Medulla oblongata (tissue), 1 donor: ENCODE measurements around the gene DUSP22.
"Not testable (repeated sequence)": the region's sequence is repeated elsewhere in the genome, so short reads cannot be mapped to it uniquely, and the experiment has no call there.

ENCODE experiments used
- DNase-seq: peaks from one replicate; pipeline ENCODE4 v3.0.0-alpha.2; 2015; ENCODE audit errors: extremely low spot score

Gene DUSP22

DNA sequence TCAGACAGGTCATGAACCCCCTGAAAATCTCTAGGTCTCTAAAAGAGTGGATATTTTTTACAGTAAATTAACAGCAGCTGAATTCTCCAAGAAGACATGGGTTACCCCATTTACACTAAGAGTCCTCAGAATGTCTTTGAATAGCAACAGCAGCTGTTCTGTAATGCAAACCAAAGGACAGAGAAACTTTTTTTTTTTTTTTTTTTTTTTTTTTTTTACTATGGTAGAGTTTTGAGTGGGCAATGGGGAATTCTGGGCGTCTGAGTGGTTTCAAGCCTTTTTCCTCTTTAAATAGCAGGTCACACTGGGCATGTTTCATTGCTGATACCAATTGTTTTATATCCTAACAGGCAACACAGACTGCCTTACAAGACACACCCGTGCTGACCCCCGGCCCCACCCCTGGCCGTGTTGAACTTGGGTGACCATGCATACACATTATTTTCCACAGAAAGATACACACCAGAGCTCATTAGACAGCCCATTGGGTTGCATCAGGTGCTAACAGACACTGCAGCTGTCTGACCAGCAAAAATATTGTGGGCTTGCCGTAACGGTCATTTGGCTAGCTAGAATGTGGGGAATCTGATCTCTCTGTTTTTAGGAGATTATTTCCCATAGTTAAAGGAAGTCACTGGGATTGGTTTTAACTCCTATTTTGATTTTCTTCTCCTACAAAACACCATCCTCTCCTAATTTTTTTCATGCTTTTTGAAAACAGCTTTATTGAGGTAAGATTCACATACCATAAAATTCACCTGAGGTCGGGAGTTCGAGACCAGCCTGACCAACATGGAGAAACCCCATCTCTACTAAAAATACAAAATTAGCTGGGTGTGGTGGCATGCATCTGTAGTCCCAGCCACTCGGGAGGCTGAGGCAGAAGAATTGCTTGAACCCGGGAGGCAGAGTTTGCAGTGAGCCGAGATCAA is 72.6 kb downstream of the DUSP22 start:
- no peak for DNase-seq

GRCh38 chr6:365835-366234 is 73.5 kb downstream of the DUSP22 start:
- DNase-seq = no peak

DNA sequence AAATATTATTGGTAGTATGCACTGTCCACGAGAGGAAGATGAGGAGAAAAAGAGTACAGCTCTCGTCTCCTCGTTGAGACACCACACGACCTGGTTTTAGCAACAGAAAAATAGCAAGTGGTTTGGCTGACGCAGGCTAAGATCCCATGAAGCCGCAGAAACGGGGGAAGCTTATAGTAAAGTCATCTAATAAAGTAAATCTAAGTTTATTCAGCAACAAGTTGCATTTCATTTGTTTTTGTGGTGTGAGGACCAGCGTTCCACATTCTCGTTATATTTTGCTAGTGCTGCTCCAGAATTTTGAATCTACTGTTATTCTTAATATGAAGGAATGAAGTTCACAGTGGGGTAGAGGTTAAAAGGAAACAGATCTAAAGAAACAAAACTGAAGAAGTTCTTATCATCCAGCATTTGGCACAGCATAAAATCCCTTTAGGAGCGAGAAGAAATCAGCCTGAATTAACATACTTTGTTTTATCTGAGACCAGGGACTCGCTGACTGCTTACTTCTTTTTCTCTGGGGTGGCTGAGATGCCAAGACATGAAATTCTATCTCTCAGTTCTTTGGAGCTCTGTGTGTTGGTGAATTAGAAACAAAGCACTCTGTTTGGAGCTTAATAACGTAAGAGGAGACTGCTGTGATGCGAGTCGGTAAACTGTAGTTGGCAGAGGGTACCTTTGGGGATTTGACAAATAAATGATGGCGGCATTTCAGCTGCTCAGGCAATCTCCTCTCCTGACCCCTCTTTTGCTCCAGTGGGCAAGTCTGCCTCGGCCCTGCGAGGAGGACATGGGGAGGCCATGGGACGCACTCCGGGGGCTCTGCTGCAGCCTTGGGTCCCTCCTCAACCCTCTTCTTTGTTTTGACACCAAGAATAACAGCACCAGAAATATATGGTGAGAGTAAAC is 74.4 kb downstream of the DUSP22 start:
- no peak for DNase-seq

DNA sequence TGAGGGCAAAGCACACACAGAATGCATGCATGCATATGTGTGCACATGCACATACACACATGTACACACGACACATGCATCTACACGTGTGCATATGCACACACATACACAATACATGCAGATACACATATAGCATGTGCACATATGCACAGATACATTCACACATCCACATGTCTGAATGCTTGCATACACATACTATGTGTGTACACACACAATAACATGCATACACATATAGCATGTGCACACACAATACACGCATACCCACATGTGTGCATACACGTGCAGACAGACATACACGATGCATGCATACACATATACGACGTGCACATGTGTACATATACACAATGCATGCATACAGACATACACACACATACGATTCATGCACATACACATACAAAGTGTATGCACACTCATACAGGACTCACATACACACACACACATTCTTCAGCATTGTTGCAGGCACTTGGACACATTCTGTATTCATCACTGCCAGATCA is 75.1 kb downstream of the DUSP22 start:
- DNase-seq = no peak

GRCh38 chr6:367891-368630 is 75.8 kb downstream of the DUSP22 start:
- no peak for DNase-seq

GRCh38 chr6:369559-370431 is 77.5 kb downstream of the DUSP22 start:
- no peak for DNase-seq

DNA sequence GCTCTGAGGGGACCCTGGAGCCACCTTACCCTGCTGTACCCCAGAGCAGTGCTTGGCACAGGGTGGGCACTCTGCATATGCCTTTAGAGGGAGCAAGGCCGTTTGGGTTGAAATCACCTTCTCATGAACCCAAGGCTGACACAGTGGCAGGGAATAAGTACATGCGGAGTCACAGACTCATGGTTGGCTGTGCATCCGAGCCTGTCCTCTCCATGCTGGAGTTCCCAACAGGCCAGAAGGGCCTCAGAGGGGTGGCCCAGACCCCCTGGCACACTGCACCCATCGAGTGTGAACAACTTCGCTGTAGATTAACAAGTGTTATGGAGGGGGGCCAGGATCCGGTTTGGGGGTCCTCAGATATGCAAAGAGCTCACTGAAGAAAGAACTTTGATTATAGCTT is 78.3 kb downstream of the DUSP22 start:
- DNase-seq = no peak

DNA sequence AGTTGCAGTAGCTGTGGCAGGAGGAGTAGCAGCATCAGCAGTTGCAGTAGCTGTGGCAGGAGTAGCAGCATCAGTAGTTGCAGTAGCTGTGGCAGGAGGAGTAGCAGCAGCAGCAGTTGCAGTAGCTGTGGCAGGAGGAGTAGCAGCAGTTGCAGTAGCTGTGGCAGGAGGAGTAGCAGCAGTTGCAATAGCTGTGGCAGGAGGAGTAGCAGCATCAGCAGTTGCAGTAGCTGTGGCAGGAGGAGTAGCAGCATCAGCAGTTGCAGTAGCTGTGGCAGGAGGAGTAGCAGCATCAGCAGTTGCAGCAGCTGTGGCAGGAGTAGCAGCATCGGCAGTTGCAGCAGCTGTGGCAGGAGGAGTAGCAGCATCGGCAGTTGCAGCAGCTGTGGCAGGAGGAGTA is 79.6 kb downstream of the DUSP22 start:
- DNase-seq = not testable (repeated sequence)

DNA sequence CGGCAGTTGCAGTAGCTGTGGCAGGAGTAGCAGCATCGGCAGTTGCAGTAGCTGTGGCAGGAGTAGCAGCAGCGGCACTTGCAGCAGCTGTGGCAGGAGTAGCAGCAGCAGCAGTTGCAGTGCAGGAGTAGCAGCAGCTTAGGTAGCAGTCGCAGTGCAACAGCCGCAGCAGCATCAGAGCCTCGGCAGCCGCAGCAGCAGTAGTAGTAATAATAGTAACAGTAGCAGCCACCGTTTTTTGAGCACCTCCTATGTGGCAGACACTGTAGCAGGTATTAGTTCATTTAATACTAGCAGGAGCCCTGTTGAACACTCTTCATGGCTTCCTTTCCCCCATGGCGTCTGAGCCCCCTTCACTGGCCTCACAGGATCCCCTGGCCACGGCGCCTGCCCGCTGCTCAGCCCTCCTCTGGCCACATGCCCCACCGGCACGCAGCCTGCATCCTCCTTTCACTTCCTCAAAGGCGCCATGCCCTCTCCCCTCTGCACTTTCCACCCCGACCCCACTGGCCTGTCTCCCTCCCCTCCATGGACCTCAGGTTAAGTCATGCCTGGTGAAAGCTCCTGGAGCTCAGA is 80.1 kb downstream of the DUSP22 start:
- no peak for DNase-seq

GRCh38 chr6:373031-373430 is 80.7 kb downstream of the DUSP22 start:
- no peak for DNase-seq

GRCh38 chr6:373773-374724 is 81.8 kb downstream of the DUSP22 start:
- DNase-seq = no peak

GRCh38 chr6:374956-375355 is 82.7 kb downstream of the DUSP22 start:
- DNase-seq = no peak

DNA sequence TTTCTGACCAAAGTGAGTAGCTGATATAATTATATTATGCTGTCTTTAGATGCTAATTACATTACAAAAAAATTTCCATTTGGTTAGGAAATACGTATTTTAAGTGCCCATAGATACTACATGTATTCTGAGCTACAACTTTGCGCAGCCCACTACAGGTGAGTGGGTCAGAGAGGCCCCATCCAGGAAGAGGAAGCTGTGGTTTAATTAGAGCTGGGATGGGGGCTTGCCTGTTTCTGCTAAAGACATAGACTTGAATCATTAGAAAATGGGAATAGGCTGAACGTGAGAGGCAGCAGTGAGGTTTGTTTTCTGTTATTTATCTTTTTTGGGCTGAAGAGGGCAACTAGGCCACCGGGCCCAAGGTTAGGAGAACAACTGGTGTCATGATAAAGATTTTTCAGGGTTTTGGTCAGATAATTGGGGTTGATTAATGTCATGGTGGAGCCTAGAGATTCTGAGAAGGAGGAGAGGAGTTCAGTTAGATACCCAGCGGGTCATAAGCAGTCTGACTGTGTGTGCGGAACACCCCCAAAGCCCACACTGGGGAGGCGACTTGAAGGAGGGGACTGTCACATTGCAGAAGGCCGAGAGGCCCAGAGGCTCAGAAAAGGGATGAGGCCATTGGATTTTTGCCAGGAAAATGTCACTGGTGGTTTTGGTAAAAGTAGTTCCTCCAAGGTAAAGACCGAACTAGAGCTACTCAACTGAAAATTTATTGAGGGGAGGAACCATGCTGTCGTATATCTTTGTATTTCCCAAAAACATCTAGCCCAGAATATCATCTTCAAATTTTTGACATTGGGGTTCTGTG is 84.7 kb downstream of the DUSP22 start:
- no peak for DNase-seq

DNA sequence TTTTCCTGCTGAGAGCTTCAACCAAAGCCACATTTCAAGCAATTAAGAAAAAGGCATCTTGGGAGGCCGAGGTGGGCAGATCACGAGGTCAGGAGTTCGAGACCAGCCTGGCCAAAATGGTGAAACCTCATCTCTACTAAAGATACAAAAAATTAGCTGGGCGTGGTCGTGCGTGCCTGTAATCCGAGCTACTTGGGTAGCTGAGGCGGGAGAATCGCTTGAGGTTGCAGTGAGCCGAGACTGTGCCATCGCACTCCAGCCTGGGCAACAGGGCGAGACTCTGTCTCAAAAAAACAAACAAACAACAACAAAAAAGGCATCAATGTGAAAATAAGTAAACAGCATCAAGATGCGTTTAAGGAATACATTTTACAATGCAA is 85.3 kb downstream of the DUSP22 start:
- not testable (repeated sequence) for DNase-seq

- no peak for DNase-seq
Measured at GRCh38 chr6:378090-378957, 86.0 kb downstream of the DUSP22 start.

DNA sequence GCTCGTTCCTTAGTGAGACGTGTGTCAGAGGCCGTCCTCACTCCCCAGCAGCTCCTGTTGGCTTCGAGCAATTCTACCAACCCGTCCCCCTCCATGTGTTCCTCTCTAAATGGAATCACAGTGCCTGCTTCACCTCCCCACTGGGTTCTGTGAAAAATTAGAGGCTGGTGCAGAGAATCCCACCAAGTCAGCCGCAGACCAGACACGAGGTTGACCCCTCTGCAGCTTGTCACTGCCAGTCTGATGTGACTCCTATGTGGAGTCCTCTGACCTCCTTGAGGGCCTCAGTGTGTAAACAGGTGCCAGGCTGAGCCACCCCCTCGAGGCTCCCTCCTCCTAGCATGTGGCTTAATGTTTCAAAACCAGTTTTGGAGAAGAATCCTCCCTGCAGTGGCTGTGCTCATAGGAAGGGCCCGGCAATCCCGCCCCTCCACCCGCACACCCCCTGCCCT is 86.7 kb downstream of the DUSP22 start:
- no peak for DNase-seq
